HCT116 (cell line): ENCODE results near the gene ATG4A.

Experiments
- CTCF ChIP-seq, 3 experiments: fragments of 200-600 bp in 1 of 3; sonication (generic) in 1 of 3; IDR thresholded peaks in 2 of 3; conservative IDR thresholded peaks in 1 of 3; 2 replicates each; pipeline ENCODE4 v1.5.1; 2012 to 2017; ENCODE audit warnings: low read depth in 2 of 3, low read length in 2 of 3, antibody characterized with exemption in 1 of 3, borderline replicate concordance in 1 of 3, control low read depth in 1 of 3, mild to moderate bottlenecking in 1 of 3, mixed read lengths in 1 of 3, mixed run types in 1 of 3, moderate library complexity in 1 of 3; ENCODE audit not compliant: insufficient read depth in 1 of 3
- EGR1 ChIP-seq: IDR thresholded peaks from 2 replicates; pipeline ENCODE4 v1.6.1; 2012; ENCODE audit warnings: low read depth
- FOSL1 ChIP-seq: IDR thresholded peaks from 2 replicates; pipeline ENCODE4 v1.6.1; 2012; ENCODE audit warnings: low read depth
- JUND ChIP-seq: IDR thresholded peaks from 2 replicates; pipeline ENCODE4 v1.6.1; 2012
- MAX ChIP-seq: IDR thresholded peaks from 2 replicates; pipeline ENCODE4 v1.6.1; 2012
- POLR2A ChIP-seq: IDR thresholded peaks from 2 replicates; pipeline ENCODE4 v1.7.0; 2011; ENCODE audit warnings: borderline replicate concordance; ENCODE audit not compliant: insufficient read depth, insufficient read length; ENCODE audit errors: extremely low read depth
- POLR2AphosphoS5 ChIP-seq: IDR thresholded peaks from 2 replicates; pipeline ENCODE4 v1.6.1; 2011; ENCODE audit warnings: mild to moderate bottlenecking, low read depth, low read length, moderate library complexity
- RAD21 ChIP-seq: IDR thresholded peaks from 2 replicates; pipeline ENCODE4 v1.6.1; 2012; ENCODE audit warnings: low read depth, mild to moderate bottlenecking
- SP1 ChIP-seq: IDR thresholded peaks from 2 replicates; pipeline ENCODE4 v1.6.1; 2012; ENCODE audit warnings: low read depth

- no peak for TF ChIP-seq POLR2AphosphoS5
- no peak for TF ChIP-seq FOSL1
- no peak for TF ChIP-seq POLR2A
- TF ChIP-seq CTCF (IDR thresholded peaks at IDR 0.05 in 2 of 3, conservative IDR thresholded peaks at IDR 0.05 in 1 of 3; ENCODE audit: borderline replicate concordance in 1 of 3, insufficient read depth in 1 of 3, low read depth in 2 of 3, low read length in 2 of 3): no peak
- no peak for TF ChIP-seq MAX
- TF ChIP-seq SP1: no peak
- TF ChIP-seq RAD21: no peak
- TF ChIP-seq JUND: no peak
- TF ChIP-seq EGR1: no peak
Observed at GRCh38 chrX:108114541-108114940, 23.0 kb downstream of the ATG4A start.
